Measurements from ENCODE around the gene NCK2.

Gene NCK2

DNA sequence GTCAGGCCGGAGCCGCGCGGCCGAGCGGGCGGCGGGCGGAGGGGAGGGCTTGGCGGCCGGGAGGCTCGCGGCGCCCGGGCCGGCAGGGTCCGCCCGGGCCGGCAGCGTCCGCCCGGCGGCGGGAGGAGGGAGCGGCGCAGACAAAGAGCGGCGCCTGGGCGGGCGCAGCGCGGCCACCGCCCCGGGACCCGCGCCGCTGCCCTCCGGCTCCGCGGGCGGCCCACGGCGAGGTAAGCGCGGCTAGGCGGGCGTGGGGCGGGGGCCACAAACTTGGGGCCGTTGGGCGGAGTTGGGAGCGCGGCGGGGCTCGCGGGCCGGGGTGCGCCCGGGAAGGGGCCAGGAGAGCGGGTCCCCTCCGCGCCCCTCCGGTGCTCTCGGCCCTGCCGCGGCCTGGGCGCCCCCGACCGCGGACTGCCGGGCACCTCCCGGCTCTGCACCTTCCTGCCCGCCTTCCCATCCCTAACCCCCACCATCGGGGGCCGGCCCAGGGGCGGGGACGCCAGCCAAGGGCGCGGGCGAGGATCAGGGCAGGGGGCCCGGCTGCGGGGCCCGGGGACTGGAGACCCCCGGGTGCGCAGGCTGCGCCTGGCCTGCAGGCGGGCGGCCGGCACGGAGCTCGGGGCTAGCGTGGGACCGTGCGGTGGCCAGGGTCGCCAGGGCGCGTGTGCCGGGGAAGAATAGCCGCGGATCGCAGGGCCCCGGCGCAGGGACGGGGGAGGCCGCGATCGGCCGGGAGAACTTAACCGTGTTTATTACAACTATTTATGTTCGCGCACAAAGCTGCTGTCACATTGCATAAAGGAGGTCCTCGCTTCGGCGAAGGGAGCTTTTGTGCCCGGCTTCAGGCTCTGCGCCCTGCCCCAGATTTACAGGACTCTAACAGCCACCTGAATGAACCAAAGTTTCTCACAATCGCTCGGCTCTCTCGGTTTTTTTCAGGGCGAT lies at the start of gene NCK2:
Gene NCK2 (plus strand): TSS at position 4 of the 945 bp plus-strand sequence. CDS start 110,152 bp downstream, outside the sequence.
- CTCF ChIA-PET, result interaction anchor here (1.0 to 4.6 kb wide), 5 partner anchors 8 to 54 kb away, joined by 4 to 20 read pairs (median 5); no protein-coding TSS in a partner anchor
- peak; percentile 32 for DNase-seq (ENCODE audit: extremely low spot score)
- POLR2A ChIA-PET, result no interaction called here
- TF ChIP-seq, protein P1, sequence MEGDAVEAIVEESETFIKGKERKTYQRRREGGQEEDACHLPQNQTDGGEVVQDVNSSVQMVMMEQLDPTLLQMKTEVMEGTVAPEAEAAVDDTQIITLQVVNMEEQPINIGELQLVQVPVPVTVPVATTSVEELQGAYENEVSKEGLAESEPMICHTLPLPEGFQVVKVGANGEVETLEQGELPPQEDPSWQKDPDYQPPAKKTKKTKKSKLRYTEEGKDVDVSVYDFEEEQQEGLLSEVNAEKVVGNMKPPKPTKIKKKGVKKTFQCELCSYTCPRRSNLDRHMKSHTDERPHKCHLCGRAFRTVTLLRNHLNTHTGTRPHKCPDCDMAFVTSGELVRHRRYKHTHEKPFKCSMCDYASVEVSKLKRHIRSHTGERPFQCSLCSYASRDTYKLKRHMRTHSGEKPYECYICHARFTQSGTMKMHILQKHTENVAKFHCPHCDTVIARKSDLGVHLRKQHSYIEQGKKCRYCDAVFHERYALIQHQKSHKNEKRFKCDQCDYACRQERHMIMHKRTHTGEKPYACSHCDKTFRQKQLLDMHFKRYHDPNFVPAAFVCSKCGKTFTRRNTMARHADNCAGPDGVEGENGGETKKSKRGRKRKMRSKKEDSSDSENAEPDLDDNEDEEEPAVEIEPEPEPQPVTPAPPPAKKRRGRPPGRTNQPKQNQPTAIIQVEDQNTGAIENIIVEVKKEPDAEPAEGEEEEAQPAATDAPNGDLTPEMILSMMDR (IDR thresholded peaks at IDR 0.05; ENCODE audit: control extremely low read depth, extremely low read depth, low read depth, missing control alignments), result no peak

DNA sequence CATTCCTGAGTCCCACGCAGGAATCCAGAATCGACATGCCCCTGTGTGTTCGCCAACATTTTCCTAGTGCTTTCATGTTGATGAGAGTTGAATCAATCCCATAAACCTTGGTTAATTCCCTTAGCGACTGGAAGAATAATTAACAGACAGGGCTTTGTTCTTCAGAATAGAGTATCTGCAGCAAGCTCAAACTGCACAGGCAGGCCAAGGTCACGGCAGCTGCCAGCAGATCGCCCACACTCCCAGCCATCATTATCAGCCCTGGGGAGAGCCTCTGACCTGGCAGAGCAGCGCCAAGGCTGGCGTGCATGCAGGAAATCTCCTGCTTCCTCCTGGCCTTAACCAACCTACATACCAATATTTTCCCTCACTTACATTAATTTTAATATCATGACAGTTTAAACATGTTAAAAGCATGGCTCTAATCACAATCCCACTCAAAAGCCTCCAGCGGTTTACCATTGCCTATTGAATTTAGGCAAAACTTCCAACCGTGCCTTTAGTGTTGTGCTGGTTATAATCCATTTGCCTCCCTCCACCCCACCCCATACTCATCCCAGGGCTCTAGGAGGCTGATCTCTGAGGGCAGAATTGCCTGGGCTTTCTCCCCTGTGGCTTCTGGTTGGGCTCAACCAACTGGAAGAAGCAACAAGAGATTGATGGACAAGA lies 46.8 kb upstream of the NCK2 start:
- TF ChIP-seq, protein P1 (IDR thresholded peaks at IDR 0.05; ENCODE audit: control extremely low read depth, extremely low read depth, low read depth, missing control alignments), result no peak
- no peak for DNase-seq (ENCODE audit: extremely low spot score)
- ChIA-PET POLR2A (no interaction called here), CTCF (no interaction called here)

DNA sequence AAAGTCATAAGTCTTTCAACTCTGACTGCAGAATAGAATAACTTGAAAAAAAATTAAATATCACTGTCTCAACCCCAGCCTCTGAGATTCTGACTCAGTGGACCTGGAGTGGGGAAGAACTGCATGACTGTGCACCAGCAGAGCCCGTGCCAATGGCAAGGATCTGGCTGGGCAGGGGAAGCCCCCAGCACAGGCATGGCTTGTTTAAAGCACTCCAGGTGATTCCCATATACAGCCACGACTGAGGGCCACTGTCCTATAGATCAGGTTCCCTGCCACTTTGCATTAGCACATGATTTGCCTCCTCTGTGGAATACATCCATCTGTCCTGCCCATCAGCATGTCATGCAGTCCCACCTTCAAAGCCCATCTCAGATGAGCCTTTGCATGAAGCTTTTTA lies 45.9 kb upstream of the NCK2 start:
- DNase-seq (ENCODE audit: extremely low spot score), result no peak
- TF ChIP-seq, protein P1 (IDR thresholded peaks at IDR 0.05; ENCODE audit: control extremely low read depth, extremely low read depth, low read depth, missing control alignments), result no peak
- ChIA-PET CTCF (interaction anchor here (0.9 kb wide), 1 partner anchor 15 kb away, joined by 3 read pairs; no protein-coding TSS in a partner anchor), POLR2A (no interaction called here)

DNA sequence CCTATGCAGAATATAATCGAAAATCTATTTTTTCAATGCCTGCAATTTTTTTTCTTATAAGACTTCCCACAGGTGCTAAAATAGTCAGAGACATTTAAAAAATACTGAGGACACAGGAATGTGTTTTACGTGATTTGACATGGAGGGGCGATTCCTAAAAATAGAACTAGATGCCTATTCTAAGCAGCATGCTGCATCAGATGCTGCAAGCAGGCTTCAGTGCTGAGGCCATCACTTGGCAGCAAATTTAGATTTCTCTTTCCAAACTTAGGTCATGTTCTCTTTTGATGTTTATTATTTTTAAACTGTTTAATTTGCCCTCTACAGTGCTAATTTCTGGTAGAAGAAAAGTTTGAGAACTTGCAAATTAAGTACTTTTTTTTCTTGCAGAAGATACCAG lies 43.7 kb upstream of the NCK2 start:
- TF ChIP-seq, protein P1 (IDR thresholded peaks at IDR 0.05; ENCODE audit: control extremely low read depth, extremely low read depth, low read depth, missing control alignments), result no peak
- ChIA-PET CTCF (interaction anchor here (1.3 kb wide), 1 partner anchor 124 kb away, joined by 3 read pairs; no protein-coding TSS in a partner anchor), POLR2A (no interaction called here)
- no peak for DNase-seq (ENCODE audit: extremely low spot score)

DNA sequence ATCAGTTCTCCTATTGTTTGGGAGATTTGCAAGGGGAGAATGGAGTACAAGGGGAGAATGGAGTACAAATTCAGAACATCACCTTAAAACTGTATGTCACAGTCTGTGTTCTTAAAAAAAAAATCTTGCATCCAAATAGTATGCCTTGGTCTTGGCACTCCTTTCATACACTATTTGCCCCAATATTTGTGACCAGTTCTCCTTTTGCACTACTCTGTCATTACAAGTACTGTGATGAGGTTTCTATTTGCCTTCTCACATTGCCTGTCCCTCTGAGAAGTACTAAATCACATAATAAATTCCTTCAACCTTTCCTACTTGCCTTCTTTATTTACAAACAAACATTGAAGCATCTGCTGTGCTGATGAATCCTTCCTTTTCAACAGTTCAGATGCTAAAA lies 36.0 kb upstream of the NCK2 start:
- ChIA-PET POLR2A (no interaction called here), CTCF (no interaction called here)
- DNase-seq (ENCODE audit: extremely low spot score), result no peak
- TF ChIP-seq, protein P1 (IDR thresholded peaks at IDR 0.05; ENCODE audit: control extremely low read depth, extremely low read depth, low read depth, missing control alignments), result no peak

DNA sequence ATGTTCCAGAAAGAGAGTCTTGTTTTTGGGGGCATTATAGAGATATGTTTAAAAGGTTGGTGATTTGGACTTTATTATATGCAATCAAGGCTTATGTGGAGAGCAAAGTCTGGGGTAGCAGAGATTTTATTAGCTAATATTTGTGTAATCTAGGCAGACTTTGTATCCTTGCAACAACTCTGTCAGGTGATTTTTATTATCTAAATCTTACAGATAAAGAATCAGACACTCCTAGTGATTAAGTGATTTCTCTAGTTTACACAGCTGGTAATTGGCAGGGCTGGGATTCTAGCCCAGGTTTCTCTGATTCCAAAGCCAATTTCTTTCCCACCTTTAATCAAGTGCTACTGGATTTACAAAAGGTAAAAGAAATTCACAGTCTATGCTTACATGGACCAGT lies 33.3 kb upstream of the NCK2 start:
- TF ChIP-seq, protein P1 (IDR thresholded peaks at IDR 0.05; ENCODE audit: control extremely low read depth, extremely low read depth, low read depth, missing control alignments), result no peak
- ChIA-PET POLR2A (no interaction called here), CTCF (no interaction called here)
- no peak for DNase-seq (ENCODE audit: extremely low spot score)

Measured in GM10248 (cell line).